ENCODE results near the gene GALNT2.

DNA sequence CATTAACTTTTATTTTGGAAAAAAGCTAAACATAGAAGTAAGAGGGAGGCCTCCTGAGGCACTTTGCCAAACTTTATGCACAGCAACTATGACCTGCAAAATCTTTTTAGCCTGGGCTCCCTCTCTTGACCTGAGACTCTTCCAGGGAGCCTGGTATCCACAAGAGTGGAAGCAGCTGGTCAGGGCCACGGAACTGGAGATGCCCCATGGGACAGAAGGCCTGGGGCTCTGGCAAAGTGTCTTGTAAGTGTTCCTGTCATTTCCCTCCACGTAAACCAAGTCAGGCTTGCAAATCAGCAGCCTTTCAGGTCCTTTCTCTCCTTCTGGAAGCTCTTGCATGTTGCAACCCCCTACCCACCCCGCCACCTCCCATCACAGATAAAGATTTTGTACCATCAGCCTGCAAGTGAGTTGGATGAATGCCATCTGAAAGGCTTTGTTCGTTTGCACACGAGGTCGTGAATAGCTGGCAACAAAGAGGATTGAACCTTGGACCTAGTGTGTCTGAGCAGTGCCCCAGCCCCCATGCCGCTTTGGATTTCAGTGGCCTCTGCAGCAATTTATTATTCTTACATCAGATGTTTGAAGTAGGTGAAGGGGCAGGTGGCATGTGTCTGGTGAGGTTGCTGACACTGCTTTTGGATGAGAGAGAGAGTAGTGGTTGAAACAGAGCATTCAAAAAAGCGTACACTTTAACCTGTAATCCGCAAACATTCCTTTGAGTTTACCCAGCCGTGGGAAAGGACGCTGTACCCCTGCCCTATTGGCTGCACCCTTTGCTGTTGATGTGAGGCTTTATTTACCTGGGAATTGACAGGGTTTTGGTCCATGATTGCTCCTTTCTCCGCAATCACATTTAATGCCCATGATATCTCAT lies 91.6 kb downstream of the GALNT2 start:
- TF ChIP-seq CTCF (IDR thresholded peaks at IDR 0.05), result no peak
- TF ChIP-seq POLR2A (IDR thresholded peaks at IDR 0.05), result no peak
